ENCODE measurements around the gene FOXJ1. TPM values are rescaled to one million over a fixed set of nuclear protein-coding genes. Genes with fewer than 3 reads are reported as not detected.

Gene FOXJ1
- total RNA-seq, 1 donor from 2014 or later = 2.9 TPM

- no peak for DNase-seq
- no peaks in the 10 kb centered on the region for H3K9me3 ChIP-seq
- no peak overlapping the region for H3K4me3 ChIP-seq
- intact Hi-C loops (cut with DNase I) = no loop called here
- ATAC-seq = no peak
- no peaks in the 10 kb centered on the region for H3K27me3 ChIP-seq
- TF ChIP-seq, protein P1, sequence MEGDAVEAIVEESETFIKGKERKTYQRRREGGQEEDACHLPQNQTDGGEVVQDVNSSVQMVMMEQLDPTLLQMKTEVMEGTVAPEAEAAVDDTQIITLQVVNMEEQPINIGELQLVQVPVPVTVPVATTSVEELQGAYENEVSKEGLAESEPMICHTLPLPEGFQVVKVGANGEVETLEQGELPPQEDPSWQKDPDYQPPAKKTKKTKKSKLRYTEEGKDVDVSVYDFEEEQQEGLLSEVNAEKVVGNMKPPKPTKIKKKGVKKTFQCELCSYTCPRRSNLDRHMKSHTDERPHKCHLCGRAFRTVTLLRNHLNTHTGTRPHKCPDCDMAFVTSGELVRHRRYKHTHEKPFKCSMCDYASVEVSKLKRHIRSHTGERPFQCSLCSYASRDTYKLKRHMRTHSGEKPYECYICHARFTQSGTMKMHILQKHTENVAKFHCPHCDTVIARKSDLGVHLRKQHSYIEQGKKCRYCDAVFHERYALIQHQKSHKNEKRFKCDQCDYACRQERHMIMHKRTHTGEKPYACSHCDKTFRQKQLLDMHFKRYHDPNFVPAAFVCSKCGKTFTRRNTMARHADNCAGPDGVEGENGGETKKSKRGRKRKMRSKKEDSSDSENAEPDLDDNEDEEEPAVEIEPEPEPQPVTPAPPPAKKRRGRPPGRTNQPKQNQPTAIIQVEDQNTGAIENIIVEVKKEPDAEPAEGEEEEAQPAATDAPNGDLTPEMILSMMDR (IDR thresholded peaks at IDR 0.05) = no peak
- H3K4me1 ChIP-seq = no peaks in the 10 kb centered on the region
- H3K27ac ChIP-seq = no peak overlapping the region
- H3K36me3 ChIP-seq = no peaks in the 10 kb centered on the region
Measured at GRCh38 chr17:76111956-76112355, 29.1 kb downstream of the FOXJ1 start.

- DNase-seq (no peak), ATAC-seq (no peak)
- Histone ChIP-seq H3K4me3 (no peak overlapping the region), H3K9me3 (no peaks in the 10 kb centered on the region), H3K36me3 (no peaks in the 10 kb centered on the region), H3K27ac (no peak overlapping the region), H3K4me1 (peaks cover 10% of the 10 kb centered on the region), H3K27me3 (no peaks in the 10 kb centered on the region)
- TF ChIP-seq, protein P1 (IDR thresholded peaks at IDR 0.05) = peak; percentile 22
- intact Hi-C loops (cut with DNase I) = no loop called here
Measured at GRCh38 chr17:76107509-76107908, 33.5 kb downstream of the FOXJ1 start.

DNA sequence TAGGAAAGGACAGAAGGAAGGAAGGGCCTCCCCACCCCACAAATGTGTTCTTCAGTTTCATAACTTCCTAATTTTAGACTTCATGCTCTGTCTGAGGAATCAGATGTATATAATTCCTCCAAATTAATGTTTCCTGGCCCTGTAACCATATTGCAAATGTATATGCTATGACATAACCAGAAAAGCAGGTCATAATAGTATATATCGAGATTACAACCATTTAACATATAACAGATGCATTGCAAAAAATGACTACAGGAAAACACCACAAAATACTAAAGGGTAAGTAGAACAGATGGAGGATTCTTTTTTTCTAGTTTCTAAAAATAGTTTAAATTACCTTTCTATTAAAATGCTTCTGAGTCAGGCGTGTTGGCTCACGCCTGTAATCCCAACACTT lies 34.3 kb downstream of the FOXJ1 start:
- Histone ChIP-seq H3K36me3 (peaks cover 2% of the 10 kb centered on the region), H3K27me3 (no peaks in the 10 kb centered on the region), H3K27ac (no peak overlapping the region), H3K4me3 (no peak overlapping the region), H3K4me1 (peaks cover 15% of the 10 kb centered on the region), H3K9me3 (no peaks in the 10 kb centered on the region)
- intact Hi-C loops (cut with DNase I) = no loop called here
- TF ChIP-seq, protein P1 (IDR thresholded peaks at IDR 0.05) = no peak
- DNase-seq (no peak), ATAC-seq (no peak)

GRCh38 chr17:76104896-76105231 lies 36.2 kb downstream of the FOXJ1 start:
- H3K27me3 ChIP-seq = no peaks in the 10 kb centered on the region
- TF ChIP-seq, protein P1 (IDR thresholded peaks at IDR 0.05) = no peak
- ATAC-seq (no peak), DNase-seq (no peak)
- no peak overlapping the region for H3K4me3 ChIP-seq
- H3K36me3 ChIP-seq = peaks cover 20% of the 10 kb centered on the region
- no peak overlapping the region for H3K27ac ChIP-seq
- intact Hi-C loops (cut with DNase I) = no loop called here
- peaks cover 15% of the 10 kb centered on the region for H3K4me1 ChIP-seq
- no peaks in the 10 kb centered on the region for H3K9me3 ChIP-seq

GRCh38 chr17:76104140-76104895 lies 36.7 kb downstream of the FOXJ1 start:
- Histone ChIP-seq H3K4me3 (peak overlapping the region; percentile 93), H3K27ac (peak overlapping the region; percentile 86), H3K36me3 (peaks cover 26% of the 10 kb centered on the region), H3K9me3 (no peaks in the 10 kb centered on the region), H3K27me3 (no peaks in the 10 kb centered on the region), H3K4me1 (peaks cover 15% of the 10 kb centered on the region)
- TF ChIP-seq, protein P1 (IDR thresholded peaks at IDR 0.05) = no peak
- ATAC-seq (no peak), DNase-seq (no peak)
- intact Hi-C loops (cut with DNase I) = no loop called here

Data from upper lobe of right lung (tissue), 1 donor.